Lower leg skin (tissue), 3 donors: ENCODE data around the gene HDAC5.

Experiments
- CTCF ChIP-seq, 3 donors: fragments of 450-650 bp; IDR thresholded peaks; one replicate each; pipeline ENCODE4 v1.5.1; 2016; ENCODE audit warnings: antibody characterized with exemption in 3 of 3, mild to moderate bottlenecking in 3 of 3, moderate library complexity in 2 of 3
- POLR2A ChIP-seq, 2 donors: fragments of 450-650 bp; IDR thresholded peaks; one replicate each; pipeline ENCODE4 v1.6.1; 2016 to 2017; ENCODE audit warnings: antibody characterized with exemption in 2 of 2, mild to moderate bottlenecking in 1 of 2, moderate library complexity in 1 of 2

GRCh38 chr17:44113382-44113781 lies 10.1 kb downstream of the HDAC5 start:
- no peak for TF ChIP-seq CTCF (IDR thresholded peaks at IDR 0.05)
- TF ChIP-seq POLR2A (IDR thresholded peaks at IDR 0.05), result no peak
